HEK293 (cell line): ENCODE measurements around the gene P2RX7.

Source experiments
- CTCF ChIA-PET: fragments of 350-600 bp; formaldehyde crosslinking; extraction: SDS; loops from one replicate; lab custom pipeline; 2021; ENCODE audit warnings: antibody characterized with exemption; lab: Yijun Ruan, JAX
- POLR2A ChIA-PET: fragments of 300-600 bp; formaldehyde crosslinking; extraction: SDS; loops from one replicate; lab custom pipeline; 2020; ENCODE audit warnings: antibody characterized with exemption, inconsistent platforms; lab: Yijun Ruan, JAX
- H3K27ac ChIP-seq: fragments of 200-500 bp; sonication (Bioruptor generic); 2 replicates; pipeline ENCODE4 v1.5.1; 2014; ENCODE audit warnings: low read depth, low read length, control low read depth, inconsistent platforms; ENCODE audit errors: extremely low read depth
- H3K36me3 ChIP-seq, 2 experiments: fragments of 200-500 bp in 1 of 2; sonication (Bioruptor generic) in 1 of 2; 1 replicate in 1 of 2; 2 replicates in 1 of 2; pipeline ENCODE4 v1.5.1; 2014 to 2017; ENCODE audit warnings: inconsistent platforms in 2 of 2, low read length in 2 of 2; ENCODE audit not compliant: control insufficient read depth in 2 of 2, insufficient read depth in 1 of 2
- H3K4me1 ChIP-seq: fragments of 200-500 bp; sonication (Bioruptor generic); 2 replicates; pipeline ENCODE4 v1.5.1; 2014; ENCODE audit warnings: mild to moderate bottlenecking, low read length, inconsistent platforms; ENCODE audit not compliant: control insufficient read depth, insufficient read depth
- H3K4me3 ChIP-seq: 2 replicates; pipeline ENCODE4 v1.5.1; 2011; ENCODE audit warnings: low read depth, mild to moderate bottlenecking, control low read depth, low read length, moderate library complexity
- H3K9me3 ChIP-seq: fragments of 200-500 bp; sonication (Bioruptor generic); 2 replicates; pipeline ENCODE4 v1.5.1; 2014; ENCODE audit warnings: low read depth, low read length, inconsistent platforms; ENCODE audit not compliant: control insufficient read depth, insufficient read depth
- GLI2 ChIP-seq: fragments of 450-650 bp; formaldehyde crosslinking; IDR thresholded peaks from 2 replicates; pipeline ENCODE4; 2017; ENCODE audit warnings: missing biosample characterization, missing genetic modification characterization, low read depth, borderline replicate concordance
- KLF7 ChIP-seq: fragments of 450-650 bp; formaldehyde crosslinking; IDR thresholded peaks from 2 replicates; pipeline ENCODE4 v1.5.1; 2016; ENCODE audit warnings: missing biosample characterization, missing genetic modification characterization, borderline replicate concordance
- KLF9 ChIP-seq: fragments of 450-650 bp; formaldehyde crosslinking; IDR thresholded peaks from 2 replicates; pipeline ENCODE4 v1.5.1; 2016; ENCODE audit warnings: missing biosample characterization, missing genetic modification characterization, low read depth
- PRDM1 ChIP-seq: fragments of 450-650 bp; formaldehyde crosslinking; IDR thresholded peaks from 2 replicates; pipeline ENCODE4; 2016; ENCODE audit warnings: missing biosample characterization, missing genetic modification characterization
- WT1 ChIP-seq: fragments of 450-650 bp; formaldehyde crosslinking; IDR thresholded peaks from 2 replicates; pipeline ENCODE4 v1.5.1; 2016; ENCODE audit warnings: missing biosample characterization, missing genetic modification characterization
- ZBTB17 ChIP-seq: fragments of 450-650 bp; formaldehyde crosslinking; IDR thresholded peaks from 2 replicates; pipeline ENCODE4 v1.5.1; 2016; ENCODE audit warnings: missing biosample characterization, missing genetic modification characterization
- ZNF266 ChIP-seq: fragments of 450-650 bp; formaldehyde crosslinking; IDR thresholded peaks from 2 replicates; pipeline ENCODE4 v1.5.1; 2016; ENCODE audit warnings: missing biosample characterization, missing genetic modification characterization, low read depth
- ZNF302 ChIP-seq: fragments of 450-650 bp; formaldehyde crosslinking; IDR thresholded peaks from 2 replicates; pipeline ENCODE4 v1.5.1; 2016; ENCODE audit warnings: missing biosample characterization, missing genetic modification characterization, low read depth
- ZNF366 ChIP-seq: fragments of 450-650 bp; formaldehyde crosslinking; conservative IDR thresholded peaks from 2 replicates; pipeline ENCODE4 v1.5.1; 2016; ENCODE audit warnings: missing biosample characterization, missing genetic modification characterization
- ZNF37A ChIP-seq: fragments of 450-650 bp; IDR thresholded peaks from 2 replicates; pipeline ENCODE4 v1.5.1; 2018; ENCODE audit warnings: missing biosample characterization, missing genetic modification characterization
- ZNF416 ChIP-seq: fragments of 450-650 bp; formaldehyde crosslinking; IDR thresholded peaks from 2 replicates; pipeline ENCODE4 v1.5.1; 2016; ENCODE audit warnings: missing biosample characterization, missing genetic modification characterization
- ZNF423 ChIP-seq: fragments of 450-650 bp; formaldehyde crosslinking; IDR thresholded peaks from 2 replicates; pipeline ENCODE4 v1.5.1; 2016; ENCODE audit warnings: missing biosample characterization, missing genetic modification characterization
- ZNF561 ChIP-seq: fragments of 450-650 bp; IDR thresholded peaks from 2 replicates; pipeline ENCODE4 v1.5.1; 2018; ENCODE audit warnings: missing biosample characterization, missing genetic modification characterization, borderline replicate concordance
- ZNF585B ChIP-seq: fragments of 450-650 bp; formaldehyde crosslinking; IDR thresholded peaks from 2 replicates; pipeline ENCODE4 v1.5.1; 2016; ENCODE audit warnings: missing biosample characterization, missing genetic modification characterization
- ZNF658 ChIP-seq: fragments of 450-650 bp; formaldehyde crosslinking; IDR thresholded peaks from 2 replicates; pipeline ENCODE4; 2016; ENCODE audit warnings: missing biosample characterization, missing genetic modification characterization
- ZNF76 ChIP-seq: fragments of 450-650 bp; formaldehyde crosslinking; IDR thresholded peaks from 2 replicates; pipeline ENCODE4; 2016; ENCODE audit warnings: low read depth, missing biosample characterization, missing genetic modification characterization, borderline replicate concordance
- TF ChIP-seq, protein P1 (sequence below): fragments of 450-650 bp; formaldehyde crosslinking; IDR thresholded peaks from 2 replicates; pipeline ENCODE4 v1.5.1; 2016; ENCODE audit warnings: missing biosample characterization, missing genetic modification characterization
- TF ChIP-seq, protein P2 (sequence below): fragments of 450-650 bp; formaldehyde crosslinking; IDR thresholded peaks from 2 replicates; pipeline ENCODE4 v1.5.1; 2017; ENCODE audit warnings: missing biosample characterization, missing genetic modification characterization
- TF ChIP-seq, protein P3 (sequence below): fragments of 450-650 bp; formaldehyde crosslinking; IDR thresholded peaks from 2 replicates; pipeline ENCODE4 v1.5.1; 2016; ENCODE audit warnings: missing biosample characterization, missing genetic modification characterization
- TF ChIP-seq, protein P4 (sequence below): fragments of 450-650 bp; formaldehyde crosslinking; IDR thresholded peaks from 2 replicates; pipeline ENCODE4 v1.5.1; 2016; ENCODE audit warnings: missing biosample characterization, missing genetic modification characterization, low read depth
- TF ChIP-seq, protein P5 (sequence below): fragments of 450-650 bp; formaldehyde crosslinking; IDR thresholded peaks from 2 replicates; pipeline ENCODE4 v1.5.1; 2016; ENCODE audit warnings: missing biosample characterization, missing genetic modification characterization

The P2RX7 gene

DNA sequence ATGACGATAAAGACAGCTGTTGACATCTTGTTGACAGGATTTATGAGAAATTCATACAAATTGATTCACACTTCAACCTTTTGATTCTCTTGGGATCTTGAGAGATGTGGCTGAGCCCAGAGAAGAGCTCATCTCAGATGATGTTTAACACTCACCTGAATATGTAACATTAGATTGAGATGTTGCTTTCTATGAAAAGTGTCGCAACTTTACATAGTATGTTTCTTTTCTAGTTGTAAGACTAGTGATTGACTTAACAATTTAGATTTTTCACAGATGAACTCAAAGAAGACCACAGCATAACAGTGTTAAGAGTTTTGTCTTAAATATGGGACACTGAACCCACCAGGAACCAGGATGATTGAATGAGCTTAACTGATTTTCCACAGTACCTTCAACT lies 40.6 kb upstream of the P2RX7 start:
- ChIA-PET CTCF (interaction anchor here (0.9 to 1.5 kb wide), 2 partner anchors 14 to 87 kb away, joined by 4 to 5 read pairs; no protein-coding TSS in a partner anchor), POLR2A (no interaction called here)
- TF ChIP-seq, protein P1, sequence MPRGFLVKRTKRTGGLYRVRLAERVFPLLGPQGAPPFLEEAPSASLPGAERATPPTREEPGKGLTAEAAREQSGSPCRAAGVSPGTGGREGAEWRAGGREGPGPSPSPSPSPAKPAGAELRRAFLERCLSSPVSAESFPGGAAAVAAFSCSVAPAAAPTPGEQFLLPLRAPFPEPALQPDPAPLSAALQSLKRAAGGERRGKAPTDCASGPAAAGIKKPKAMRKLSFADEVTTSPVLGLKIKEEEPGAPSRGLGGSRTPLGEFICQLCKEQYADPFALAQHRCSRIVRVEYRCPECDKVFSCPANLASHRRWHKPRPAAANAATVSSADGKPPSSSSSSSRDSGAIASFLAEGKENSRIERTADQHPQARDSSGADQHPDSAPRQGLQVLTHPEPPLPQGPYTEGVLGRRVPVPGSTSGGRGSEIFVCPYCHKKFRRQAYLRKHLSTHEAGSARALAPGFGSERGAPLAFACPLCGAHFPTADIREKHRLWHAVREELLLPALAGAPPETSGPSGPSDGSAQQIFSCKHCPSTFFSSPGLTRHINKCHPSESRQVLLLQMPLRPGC (tag by site-specific recombination): no peak
- TF ChIP-seq ZBTB17 (no peak), PRDM1 (tag by site-specific recombination) (no peak), ZNF561 (no peak), ZNF302 (tag by site-specific recombination) (no peak), ZNF423 (tag by site-specific recombination) (no peak), ZNF585B (tag by site-specific recombination) (no peak), WT1 (tag by site-specific recombination) (no peak)
- TF ChIP-seq, protein P2, sequence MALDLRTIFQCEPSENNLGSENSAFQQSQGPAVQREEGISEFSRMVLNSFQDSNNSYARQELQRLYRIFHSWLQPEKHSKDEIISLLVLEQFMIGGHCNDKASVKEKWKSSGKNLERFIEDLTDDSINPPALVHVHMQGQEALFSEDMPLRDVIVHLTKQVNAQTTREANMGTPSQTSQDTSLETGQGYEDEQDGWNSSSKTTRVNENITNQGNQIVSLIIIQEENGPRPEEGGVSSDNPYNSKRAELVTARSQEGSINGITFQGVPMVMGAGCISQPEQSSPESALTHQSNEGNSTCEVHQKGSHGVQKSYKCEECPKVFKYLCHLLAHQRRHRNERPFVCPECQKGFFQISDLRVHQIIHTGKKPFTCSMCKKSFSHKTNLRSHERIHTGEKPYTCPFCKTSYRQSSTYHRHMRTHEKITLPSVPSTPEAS (tag by site-specific recombination): no peak
- TF ChIP-seq, protein P3, sequence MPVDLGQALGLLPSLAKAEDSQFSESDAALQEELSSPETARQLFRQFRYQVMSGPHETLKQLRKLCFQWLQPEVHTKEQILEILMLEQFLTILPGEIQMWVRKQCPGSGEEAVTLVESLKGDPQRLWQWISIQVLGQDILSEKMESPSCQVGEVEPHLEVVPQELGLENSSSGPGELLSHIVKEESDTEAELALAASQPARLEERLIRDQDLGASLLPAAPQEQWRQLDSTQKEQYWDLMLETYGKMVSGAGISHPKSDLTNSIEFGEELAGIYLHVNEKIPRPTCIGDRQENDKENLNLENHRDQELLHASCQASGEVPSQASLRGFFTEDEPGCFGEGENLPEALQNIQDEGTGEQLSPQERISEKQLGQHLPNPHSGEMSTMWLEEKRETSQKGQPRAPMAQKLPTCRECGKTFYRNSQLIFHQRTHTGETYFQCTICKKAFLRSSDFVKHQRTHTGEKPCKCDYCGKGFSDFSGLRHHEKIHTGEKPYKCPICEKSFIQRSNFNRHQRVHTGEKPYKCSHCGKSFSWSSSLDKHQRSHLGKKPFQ (tag by site-specific recombination): no peak

DNA sequence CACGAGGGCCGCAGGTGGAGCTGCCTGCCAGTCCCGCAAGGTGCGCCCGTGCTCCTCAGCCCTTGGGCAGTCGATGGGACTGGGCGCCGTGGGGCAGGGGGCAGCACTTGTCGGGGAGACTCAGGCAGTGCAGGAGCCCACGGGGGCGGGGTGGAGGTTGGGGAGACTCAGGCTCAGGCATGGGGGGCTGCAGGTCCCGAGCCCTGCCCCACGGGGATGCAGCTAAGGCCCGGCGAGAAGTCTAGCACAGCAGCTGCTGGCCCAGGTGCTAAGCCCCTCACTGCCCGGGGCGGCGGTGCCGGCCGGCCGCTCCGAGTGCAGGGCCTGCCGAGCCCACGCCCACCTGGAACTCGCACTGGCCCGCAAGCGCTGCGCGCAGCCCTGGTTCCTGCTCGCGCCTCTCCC lies 39.2 kb upstream of the P2RX7 start:
- no peaks in the 10 kb centered on the region for H3K4me1 ChIP-seq
- no peak overlapping the region for H3K4me3 ChIP-seq
- ChIA-PET CTCF (interaction anchor here (0.7 to 5.0 kb wide), 2 partner anchors 32 to 34 kb away, joined by 3 to 26 read pairs; no protein-coding TSS in a partner anchor), POLR2A (no interaction called here)
- H3K9me3 ChIP-seq: no peaks in the 10 kb centered on the region
- no peak for TF ChIP-seq ZNF76
- H3K36me3 ChIP-seq: no peaks in the 10 kb centered on the region
- no peak overlapping the region for H3K27ac ChIP-seq

More for the DNA sequence above, 40.6 kb upstream of the P2RX7 start:
- Histone ChIP-seq H3K4me3 (no peak overlapping the region), H3K9me3 (no peaks in the 10 kb centered on the region), H3K36me3 (no peaks in the 10 kb centered on the region), H3K27ac (no peak overlapping the region), H3K4me1 (no peaks in the 10 kb centered on the region)

DNA sequence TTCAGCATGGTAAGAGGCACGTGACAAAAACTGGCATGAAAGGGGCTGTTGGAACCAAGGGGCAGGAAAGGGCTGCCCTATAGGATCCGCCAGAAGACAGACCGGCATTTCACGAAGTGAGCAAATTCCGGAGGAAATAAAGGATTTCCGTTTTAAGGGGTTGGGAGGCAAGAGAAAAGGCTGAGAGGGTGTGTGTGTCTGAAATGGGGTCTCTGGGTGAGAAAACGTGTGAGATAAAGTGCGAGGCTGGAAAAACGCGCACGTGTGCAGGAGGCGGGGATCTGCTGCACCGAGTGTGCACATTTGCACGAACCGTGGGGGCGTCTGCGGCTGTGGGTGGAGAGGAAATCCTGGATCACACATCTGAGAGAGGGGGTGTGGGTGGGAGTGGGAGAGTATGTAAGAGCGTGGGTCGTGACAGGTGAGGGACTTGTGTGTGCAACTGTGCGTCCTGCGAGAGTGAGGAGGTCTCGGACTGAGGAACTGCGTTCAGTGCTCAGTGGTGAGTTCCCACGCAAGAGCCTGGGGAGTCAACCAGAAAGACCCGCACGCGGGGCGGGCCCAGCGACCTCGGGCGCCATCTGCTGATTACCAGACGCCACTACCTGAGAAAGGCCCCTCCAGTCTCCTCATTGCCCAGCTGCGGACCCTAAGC lies 37.0 kb upstream of the P2RX7 start:
- CTCF ChIA-PET: interaction anchor here (0.6 to 5.0 kb wide), 12 partner anchors 9 to 134 kb away, joined by 3 to 26 read pairs (median 3); no protein-coding TSS in a partner anchor
- Histone ChIP-seq H3K27ac (no peak overlapping the region), H3K4me1 (no peaks in the 10 kb centered on the region), H3K4me3 (peak overlapping the region; percentile 33), H3K9me3 (no peaks in the 10 kb centered on the region), H3K36me3 (no peaks in the 10 kb centered on the region)
- POLR2A ChIA-PET: no interaction called here
- TF ChIP-seq KLF7 (tag by site-specific recombination): no peak
- TF ChIP-seq ZNF266 (tag by site-specific recombination): no peak
- TF ChIP-seq ZNF416 (tag by site-specific recombination): no peak
- no peak for TF ChIP-seq ZNF561
- peak; percentile 12; the same call in 1 of the 2 replicates for TF ChIP-seq ZNF366 (tag by site-specific recombination)
- TF ChIP-seq KLF9 (tag by site-specific recombination): peak; percentile 68; the same call in 1 of the 2 replicates
- TF ChIP-seq ZNF37A (tag by site-specific recombination): no peak
- TF ChIP-seq, protein P4, sequence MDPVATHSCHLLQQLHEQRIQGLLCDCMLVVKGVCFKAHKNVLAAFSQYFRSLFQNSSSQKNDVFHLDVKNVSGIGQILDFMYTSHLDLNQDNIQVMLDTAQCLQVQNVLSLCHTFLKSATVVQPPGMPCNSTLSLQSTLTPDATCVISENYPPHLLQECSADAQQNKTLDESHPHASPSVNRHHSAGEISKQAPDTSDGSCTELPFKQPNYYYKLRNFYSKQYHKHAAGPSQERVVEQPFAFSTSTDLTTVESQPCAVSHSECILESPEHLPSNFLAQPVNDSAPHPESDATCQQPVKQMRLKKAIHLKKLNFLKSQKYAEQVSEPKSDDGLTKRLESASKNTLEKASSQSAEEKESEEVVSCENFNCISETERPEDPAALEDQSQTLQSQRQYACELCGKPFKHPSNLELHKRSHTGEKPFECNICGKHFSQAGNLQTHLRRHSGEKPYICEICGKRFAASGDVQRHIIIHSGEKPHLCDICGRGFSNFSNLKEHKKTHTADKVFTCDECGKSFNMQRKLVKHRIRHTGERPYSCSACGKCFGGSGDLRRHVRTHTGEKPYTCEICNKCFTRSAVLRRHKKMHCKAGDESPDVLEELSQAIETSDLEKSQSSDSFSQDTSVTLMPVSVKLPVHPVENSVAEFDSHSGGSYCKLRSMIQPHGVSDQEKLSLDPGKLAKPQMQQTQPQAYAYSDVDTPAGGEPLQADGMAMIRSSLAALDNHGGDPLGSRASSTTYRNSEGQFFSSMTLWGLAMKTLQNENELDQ (tag by site-specific recombination): no peak
- TF ChIP-seq GLI2 (tag by site-specific recombination): no peak
- TF ChIP-seq, protein P5, sequence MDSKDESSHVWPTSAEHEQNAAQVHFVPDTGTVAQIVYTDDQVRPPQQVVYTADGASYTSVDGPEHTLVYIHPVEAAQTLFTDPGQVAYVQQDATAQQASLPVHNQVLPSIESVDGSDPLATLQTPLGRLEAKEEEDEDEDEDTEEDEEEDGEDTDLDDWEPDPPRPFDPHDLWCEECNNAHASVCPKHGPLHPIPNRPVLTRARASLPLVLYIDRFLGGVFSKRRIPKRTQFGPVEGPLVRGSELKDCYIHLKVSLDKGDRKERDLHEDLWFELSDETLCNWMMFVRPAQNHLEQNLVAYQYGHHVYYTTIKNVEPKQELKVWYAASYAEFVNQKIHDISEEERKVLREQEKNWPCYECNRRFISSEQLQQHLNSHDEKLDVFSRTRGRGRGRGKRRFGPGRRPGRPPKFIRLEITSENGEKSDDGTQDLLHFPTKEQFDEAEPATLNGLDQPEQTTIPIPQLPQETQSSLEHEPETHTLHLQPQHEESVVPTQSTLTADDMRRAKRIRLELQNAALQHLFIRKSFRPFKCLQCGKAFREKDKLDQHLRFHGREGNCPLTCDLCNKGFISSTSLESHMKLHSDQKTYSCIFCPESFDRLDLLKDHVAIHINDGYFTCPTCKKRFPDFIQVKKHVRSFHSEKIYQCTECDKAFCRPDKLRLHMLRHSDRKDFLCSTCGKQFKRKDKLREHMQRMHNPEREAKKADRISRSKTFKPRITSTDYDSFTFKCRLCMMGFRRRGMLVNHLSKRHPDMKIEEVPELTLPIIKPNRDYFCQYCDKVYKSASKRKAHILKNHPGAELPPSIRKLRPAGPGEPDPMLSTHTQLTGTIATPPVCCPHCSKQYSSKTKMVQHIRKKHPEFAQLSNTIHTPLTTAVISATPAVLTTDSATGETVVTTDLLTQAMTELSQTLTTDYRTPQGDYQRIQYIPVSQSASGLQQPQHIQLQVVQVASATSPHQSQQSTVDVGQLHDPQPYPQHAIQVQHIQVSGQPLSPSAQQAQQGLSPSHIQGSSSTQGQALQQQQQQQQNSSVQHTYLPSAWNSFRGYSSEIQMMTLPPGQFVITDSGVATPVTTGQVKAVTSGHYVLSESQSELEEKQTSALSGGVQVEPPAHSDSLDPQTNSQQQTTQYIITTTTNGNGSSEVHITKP (tag by site-specific recombination): peak; percentile 96
- TF ChIP-seq ZNF658 (tag by site-specific recombination): no peak
